HCT116 (cell line): Measurements from ENCODE around the gene ITPRIPL1. TPM values are rescaled to one million over a fixed set of nuclear protein-coding genes. Genes with fewer than 3 reads are reported as not detected.

Experiments
- ATAC-seq: fragments of 200-7000 bp; cut with Tn5 transposase; 2 replicates; pipeline ENCODE4 v1.9.1; 2020; ENCODE audit warnings: mild to moderate bottlenecking, moderate library complexity
- BruUV-seq: library from RNA; stranded (reverse); fragments of 400-500 nt; replicated peaks from 2 replicates; lab custom pipeline; 2021; lab: Mats Ljungman, UMichigan
- CTCF ChIA-PET: fragments of 300-600 bp; sonication (Branson Sonifier 250); formaldehyde crosslinking; loops from one replicate; lab custom pipeline; 2021; ENCODE audit warnings: antibody characterized with exemption; lab: Charles Lee
- POLR2A ChIA-PET: fragments of 300-600, 350-600 bp; sonication (Branson Sonifier 250); formaldehyde crosslinking; loops from one replicate; lab custom pipeline; 2021; ENCODE audit warnings: antibody characterized with exemption; lab: Charles Lee
- RAD21 ChIA-PET, 2 experiments: fragments of 300-600 bp; sonication (Branson Sonifier 250); formaldehyde crosslinking; loops; one replicate each; lab custom pipeline; 2023; ENCODE audit warnings: low total read pairs in 2 of 2; ENCODE audit not compliant: uncharacterized antibody in 2 of 2, unreplicated experiment in 2 of 2, low non-redundant PET in 1 of 2; lab: Charles Lee
- DNase-seq: peaks from one replicate; pipeline ENCODE4 v3.0.0-alpha.2; 2010; ENCODE audit warnings: low read depth, low spot score
- H2AFZ ChIP-seq: fragments of 200-600 bp; shearing (Covaris generic), sonication (generic); 2 replicates; pipeline ENCODE4 v1.6.1; 2017; ENCODE audit warnings: low read depth, mixed run types, mixed read lengths, antibody characterized with exemption, low read length; ENCODE audit not compliant: poor library complexity, severe bottlenecking
- H3K27ac ChIP-seq: 2 replicates; pipeline ENCODE4 v1.5.1; 2012; ENCODE audit warnings: low read depth, low read length
- H3K27me3 ChIP-seq: fragments of 200-600 bp; sonication (generic); 2 replicates; pipeline ENCODE4 v1.6.1; 2016; ENCODE audit warnings: mixed run types, low read length, mixed read lengths; ENCODE audit not compliant: insufficient read depth
- H3K36me3 ChIP-seq, 2 experiments: fragments of 200-500 bp in 1 of 2; fragments of 200-600 bp in 1 of 2; sonication (Bioruptor generic) in 1 of 2; sonication (generic) in 1 of 2; 2 replicates each; pipeline versions ENCODE4 v1.5.1 to v1.6.1; 2014 to 2016; ENCODE audit warnings: low read length in 2 of 2, inconsistent platforms in 1 of 2, mixed read lengths in 1 of 2, mixed run types in 1 of 2; ENCODE audit not compliant: insufficient read depth in 2 of 2, control insufficient read depth in 1 of 2
- H3K4me1 ChIP-seq, 2 experiments: fragments of 200-600 bp in 1 of 2; sonication (generic) in 1 of 2; 2 replicates each; pipeline versions ENCODE4 v1.5.1 to v1.6.1; 2012 to 2017; ENCODE audit warnings: low read length in 2 of 2, inconsistent platforms in 1 of 2, mild to moderate bottlenecking in 1 of 2, mixed read lengths in 1 of 2, mixed run types in 1 of 2, moderate library complexity in 1 of 2; ENCODE audit not compliant: insufficient read depth in 2 of 2, control insufficient read depth in 1 of 2
- H3K4me2 ChIP-seq: fragments of 200-600 bp; sonication (generic); 2 replicates; pipeline ENCODE4 v1.6.1; 2017; ENCODE audit warnings: mixed run types, low read length, mixed read lengths
- H3K4me3 ChIP-seq, 2 experiments: fragments of 200-600 bp in 1 of 2; sonication (generic) in 1 of 2; replicated peaks in 1 of 2; 2 replicates each; pipeline ENCODE4 v1.5.1; 2011 to 2016; ENCODE audit warnings: low read length in 2 of 2, control low read depth in 1 of 2, low read depth in 1 of 2, mild to moderate bottlenecking in 1 of 2, mixed read lengths in 1 of 2, mixed run types in 1 of 2
- H3K79me2 ChIP-seq: fragments of 200-600 bp; sonication (generic); 2 replicates; pipeline ENCODE4 v1.6.1; 2017; ENCODE audit warnings: mild to moderate bottlenecking, mixed run types, low read length, moderate library complexity, mixed read lengths; ENCODE audit not compliant: insufficient read depth
- H3K9ac ChIP-seq: fragments of 200-600 bp; sonication (generic); 2 replicates; pipeline ENCODE4 v1.6.1; 2016; ENCODE audit warnings: low read length, mixed read lengths
- H3K9me2 ChIP-seq: fragments of 200-600 bp; sonication (generic), shearing (Covaris generic); 2 replicates; pipeline ENCODE4 v1.6.1; 2017; ENCODE audit warnings: mixed run types, mild to moderate bottlenecking, moderate library complexity; ENCODE audit not compliant: insufficient read depth
- H3K9me3 ChIP-seq, 2 experiments: fragments of 200-500 bp in 1 of 2; fragments of 200-600 bp in 1 of 2; sonication (Bioruptor generic) in 1 of 2; sonication (generic) in 1 of 2; 2 replicates each; pipeline ENCODE4 v1.6.1; 2014 to 2017; ENCODE audit warnings: low read length in 2 of 2, mixed read lengths in 2 of 2, inconsistent platforms in 1 of 2, low read depth in 1 of 2, mild to moderate bottlenecking in 1 of 2, mixed run types in 1 of 2, moderate library complexity in 1 of 2; ENCODE audit not compliant: control insufficient read depth in 1 of 2, insufficient read depth in 1 of 2
- H4K20me1 ChIP-seq: fragments of 200-600 bp; sonication (generic), shearing (Covaris generic); 2 replicates; pipeline ENCODE4 v1.6.1; 2017; ENCODE audit warnings: mixed run types, mild to moderate bottlenecking, moderate library complexity; ENCODE audit not compliant: insufficient read depth
- ATF3 ChIP-seq: IDR thresholded peaks from 2 replicates; pipeline ENCODE4 v1.6.1; 2012
- CEBPB ChIP-seq: IDR thresholded peaks from 2 replicates; pipeline ENCODE4 v1.6.1; 2012; ENCODE audit warnings: low read depth
- CTCF ChIP-seq, 3 experiments: fragments of 200-600 bp in 1 of 3; sonication (generic) in 1 of 3; IDR thresholded peaks in 2 of 3; conservative IDR thresholded peaks in 1 of 3; 2 replicates each; pipeline ENCODE4 v1.5.1; 2012 to 2017; ENCODE audit warnings: low read depth in 2 of 3, low read length in 2 of 3, antibody characterized with exemption in 1 of 3, borderline replicate concordance in 1 of 3, control low read depth in 1 of 3, mild to moderate bottlenecking in 1 of 3, mixed read lengths in 1 of 3, mixed run types in 1 of 3, moderate library complexity in 1 of 3; ENCODE audit not compliant: insufficient read depth in 1 of 3
- EGR1 ChIP-seq: IDR thresholded peaks from 2 replicates; pipeline ENCODE4 v1.6.1; 2012; ENCODE audit warnings: low read depth
- ELF1 ChIP-seq: IDR thresholded peaks from 2 replicates; pipeline ENCODE4 v1.6.1; 2012; ENCODE audit warnings: low read depth, borderline replicate concordance
- FOSL1 ChIP-seq: IDR thresholded peaks from 2 replicates; pipeline ENCODE4 v1.6.1; 2012; ENCODE audit warnings: low read depth
- JUND ChIP-seq: IDR thresholded peaks from 2 replicates; pipeline ENCODE4 v1.6.1; 2012
- RAD21 ChIP-seq: IDR thresholded peaks from 2 replicates; pipeline ENCODE4 v1.6.1; 2012; ENCODE audit warnings: low read depth, mild to moderate bottlenecking
- SIN3A ChIP-seq: IDR thresholded peaks from 2 replicates; pipeline ENCODE4 v1.6.1; 2012; ENCODE audit warnings: low read depth
- SP1 ChIP-seq: IDR thresholded peaks from 2 replicates; pipeline ENCODE4 v1.6.1; 2012; ENCODE audit warnings: low read depth
- TCF7L2 ChIP-seq: IDR thresholded peaks from 2 replicates; pipeline ENCODE4 v1.7.0; 2011; ENCODE audit warnings: borderline replicate concordance, inconsistent platforms; ENCODE audit not compliant: insufficient read depth, insufficient read length; ENCODE audit errors: extremely low read depth
- YY1 ChIP-seq: IDR thresholded peaks from 2 replicates; pipeline ENCODE4 v1.6.1; 2011; ENCODE audit warnings: low read length, low read depth, moderate library complexity, mild to moderate bottlenecking; ENCODE audit not compliant: insufficient replicate concordance; ENCODE audit errors: extremely low read depth
- ZFX ChIP-seq: fragments of 450-650 bp; IDR thresholded peaks from 2 replicates; pipeline ENCODE4 v1.6.1; 2017
- ZNF274 ChIP-seq: fragments of 200-500 bp; sonication (Bioruptor generic); IDR thresholded peaks from 2 replicates; pipeline ENCODE4 v1.6.1; 2014; ENCODE audit warnings: mild to moderate bottlenecking, low read depth, low read length, inconsistent platforms
- intact Hi-C: fragments of 100-400 bp; cut with micrococcal nuclease; formaldehyde crosslinking; loops from 2 replicates; pipeline ENCODE4 v1.10.0; 2022
- total RNA-seq: library from RNA; stranded (reverse); gene quantifications from one replicate; pipeline ENCODE4 v1.2.1, GENCODE V29; 2021; ENCODE audit not compliant: unreplicated experiment
- TF ChIP-seq, protein P1 (sequence below): IDR thresholded peaks from 2 replicates; pipeline ENCODE4 v1.6.1; 2012; ENCODE audit warnings: low read depth
- TF ChIP-seq, protein P2 (sequence below): IDR thresholded peaks from 2 replicates; pipeline ENCODE4 v1.6.1; 2012

ITPRIPL1 gene
- total RNA-seq, 1 experiment from 2014 or later, result 12.4 TPM

- no peak overlapping the region for H3K9ac ChIP-seq
- no peak overlapping the region for H2AFZ ChIP-seq
- H3K9me3 ChIP-seq, result no peaks in the 10 kb centered on the region; a peak in 1 of 4 replicates
- RAD21 ChIA-PET, result no interaction called here
- no peak overlapping the region for H3K4me2 ChIP-seq
- CTCF ChIA-PET, result no interaction called here
- H3K79me2 ChIP-seq, result no peaks in the 10 kb centered on the region
- intact Hi-C loops, result no loop called here
- no peak for DNase-seq
- no peaks in the 10 kb centered on the region for H4K20me1 ChIP-seq
- no peak for ATAC-seq
- peaks cover 6 to 33% of the 10 kb centered on the region in 2 experiments for H3K4me1 ChIP-seq
- no peaks in the 10 kb centered on the region for H3K36me3 ChIP-seq
- BruUV-seq, result no TSS peak
- no peak overlapping the region for H3K27ac ChIP-seq
- POLR2A ChIA-PET, result no interaction called here
- no peaks in the 10 kb centered on the region for H3K9me2 ChIP-seq
- H3K4me3 ChIP-seq, result no peak overlapping the region
- TF ChIP-seq ZNF274 (no peak), JUND (no peak)
- no peaks in the 10 kb centered on the region for H3K27me3 ChIP-seq
Observed at GRCh38 chr2:96317584-96317997, 7.5 kb upstream of the ITPRIPL1 start.

GRCh38 chr2:96318723-96319122 is 6.4 kb upstream of the ITPRIPL1 start:
- ATAC-seq, result no peak
- Histone ChIP-seq H3K9me2 (no peaks in the 10 kb centered on the region), H2AFZ (no peak overlapping the region), H3K4me2 (no peak overlapping the region), H3K4me1 (peaks cover 8 to 38% of the 10 kb centered on the region in 2 experiments), H3K36me3 (no peaks in the 10 kb centered on the region), H3K9ac (no peak overlapping the region), H3K4me3 (no peak overlapping the region), H3K9me3 (no peaks in the 10 kb centered on the region; a peak in 1 of 4 replicates), H3K79me2 (no peaks in the 10 kb centered on the region), H4K20me1 (no peaks in the 10 kb centered on the region), H3K27me3 (no peaks in the 10 kb centered on the region), H3K27ac (no peak overlapping the region)
- no peak for DNase-seq
- intact Hi-C loops, result no loop called here
- BruUV-seq, result no TSS peak
- ChIA-PET POLR2A (no interaction called here), CTCF (no interaction called here), RAD21 (no interaction called here)
- TF ChIP-seq, protein P1, sequence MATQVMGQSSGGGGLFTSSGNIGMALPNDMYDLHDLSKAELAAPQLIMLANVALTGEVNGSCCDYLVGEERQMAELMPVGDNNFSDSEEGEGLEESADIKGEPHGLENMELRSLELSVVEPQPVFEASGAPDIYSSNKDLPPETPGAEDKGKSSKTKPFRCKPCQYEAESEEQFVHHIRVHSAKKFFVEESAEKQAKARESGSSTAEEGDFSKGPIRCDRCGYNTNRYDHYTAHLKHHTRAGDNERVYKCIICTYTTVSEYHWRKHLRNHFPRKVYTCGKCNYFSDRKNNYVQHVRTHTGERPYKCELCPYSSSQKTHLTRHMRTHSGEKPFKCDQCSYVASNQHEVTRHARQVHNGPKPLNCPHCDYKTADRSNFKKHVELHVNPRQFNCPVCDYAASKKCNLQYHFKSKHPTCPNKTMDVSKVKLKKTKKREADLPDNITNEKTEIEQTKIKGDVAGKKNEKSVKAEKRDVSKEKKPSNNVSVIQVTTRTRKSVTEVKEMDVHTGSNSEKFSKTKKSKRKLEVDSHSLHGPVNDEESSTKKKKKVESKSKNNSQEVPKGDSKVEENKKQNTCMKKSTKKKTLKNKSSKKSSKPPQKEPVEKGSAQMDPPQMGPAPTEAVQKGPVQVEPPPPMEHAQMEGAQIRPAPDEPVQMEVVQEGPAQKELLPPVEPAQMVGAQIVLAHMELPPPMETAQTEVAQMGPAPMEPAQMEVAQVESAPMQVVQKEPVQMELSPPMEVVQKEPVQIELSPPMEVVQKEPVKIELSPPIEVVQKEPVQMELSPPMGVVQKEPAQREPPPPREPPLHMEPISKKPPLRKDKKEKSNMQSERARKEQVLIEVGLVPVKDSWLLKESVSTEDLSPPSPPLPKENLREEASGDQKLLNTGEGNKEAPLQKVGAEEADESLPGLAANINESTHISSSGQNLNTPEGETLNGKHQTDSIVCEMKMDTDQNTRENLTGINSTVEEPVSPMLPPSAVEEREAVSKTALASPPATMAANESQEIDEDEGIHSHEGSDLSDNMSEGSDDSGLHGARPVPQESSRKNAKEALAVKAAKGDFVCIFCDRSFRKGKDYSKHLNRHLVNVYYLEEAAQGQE, result no peak
- TF ChIP-seq JUND (no peak), ZFX (no peak), ZNF274 (no peak), TCF7L2 (no peak), FOSL1 (no peak), CTCF (IDR thresholded peaks at IDR 0.05 in 2 of 3, conservative IDR thresholded peaks at IDR 0.05 in 1 of 3; ENCODE audit: borderline replicate concordance in 1 of 3, insufficient read depth in 1 of 3, low read depth in 2 of 3, low read length in 2 of 3) (no peak), YY1 (no peak), SIN3A (no peak), EGR1 (no peak), RAD21 (no peak), SP1 (no peak), ELF1 (no peak), CEBPB (no peak), ATF3 (no peak)
- TF ChIP-seq, protein P2, sequence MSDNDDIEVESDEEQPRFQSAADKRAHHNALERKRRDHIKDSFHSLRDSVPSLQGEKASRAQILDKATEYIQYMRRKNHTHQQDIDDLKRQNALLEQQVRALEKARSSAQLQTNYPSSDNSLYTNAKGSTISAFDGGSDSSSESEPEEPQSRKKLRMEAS, result no peak
